HG03280 (cell line): ENCODE measurements around the gene LHPP.

Source experiments
- ATAC-seq: cut with Tn5 transposase; IDR thresholded peaks from one replicate; pipeline ENCODE4 v1.9.1; 2021; ENCODE audit warnings: mild to moderate bottlenecking, moderate library complexity; ENCODE audit not compliant: unreplicated experiment

The LHPP gene

GRCh38 chr10:124447751-124448466 is 13.7 kb upstream of the LHPP start:
- no peak for ATAC-seq

GRCh38 chr10:124448696-124449169 is 12.9 kb upstream of the LHPP start:
- no peak for ATAC-seq

- no peak for ATAC-seq
Measured at GRCh38 chr10:124449170-124450011, 12.2 kb upstream of the LHPP start.

- ATAC-seq, result no peak
Measured at GRCh38 chr10:124450012-124450782, 11.4 kb upstream of the LHPP start, which contains the start of gene NKX1-2. Gene NKX1-2 (minus strand): TSS chr10:124450035. CDS start chr10:124449943, 92 bp downstream.

GRCh38 chr10:124450783-124451057 is 10.9 kb upstream of the LHPP start:
- no peak for ATAC-seq

- ATAC-seq, result no peak
Measured at GRCh38 chr10:124451276-124451675, 10.3 kb upstream of the LHPP start.

GRCh38 chr10:124453960-124454610 is 7.5 kb upstream of the LHPP start:
- no peak for ATAC-seq

GRCh38 chr10:124455441-124455840 is 6.2 kb upstream of the LHPP start:
- no peak for ATAC-seq

- ATAC-seq, result no peak
Measured at GRCh38 chr10:124458473-124458872, 3.1 kb upstream of the LHPP start.

- ATAC-seq, result no peak
Measured at GRCh38 chr10:124458889-124459288, 2.7 kb upstream of the LHPP start.

GRCh38 chr10:124459395-124459794 is 2.2 kb upstream of the LHPP start:
- ATAC-seq, result no peak

- no peak for ATAC-seq
Measured at GRCh38 chr10:124460144-124460543, 1.5 kb upstream of the LHPP start.

GRCh38 chr10:124462348-124462695 is 699 bp downstream of the LHPP start:
- ATAC-seq, result no peak

- ATAC-seq, result no peak
Measured at GRCh38 chr10:124464028-124464965, 2.7 kb downstream of the LHPP start.

GRCh38 chr10:124465003-124465776 is 3.6 kb downstream of the LHPP start:
- ATAC-seq, result peak; percentile 29

- ATAC-seq, result no peak
Measured at GRCh38 chr10:124465777-124466488, 4.3 kb downstream of the LHPP start.

GRCh38 chr10:124467165-124467564 is 5.5 kb downstream of the LHPP start:
- ATAC-seq, result no peak

- no peak for ATAC-seq
Measured at GRCh38 chr10:124468624-124469023, 7.0 kb downstream of the LHPP start.
